A673 (cell line): ENCODE data around the gene SLC22A23. TPM values are rescaled to one million over a fixed set of nuclear protein-coding genes. Genes with fewer than 3 reads are reported as not detected.

Experiments used
- BruUV-seq: library from RNA; stranded (reverse); fragments of 400-500 nt; replicated peaks from 2 replicates; lab custom pipeline; 2021; lab: Mats Ljungman, UMichigan
- CTCF ChIA-PET: fragments of 300-600 bp; sonication (Branson Sonifier 250); formaldehyde crosslinking; loops from one replicate; lab custom pipeline; 2022; ENCODE audit warnings: antibody characterized with exemption; lab: Charles Lee
- POLR2A ChIA-PET: fragments of 300-600 bp; sonication (Branson Sonifier 250); formaldehyde crosslinking; loops from one replicate; lab custom pipeline; 2022; ENCODE audit warnings: antibody characterized with exemption; ENCODE audit not compliant: low non-redundant PET; lab: Charles Lee
- DNase-seq: peaks from one replicate; pipeline ENCODE4 v3.0.0-alpha.2; 2015; ENCODE audit warnings: low spot score
- H3K27ac ChIP-seq: fragments of 200-600 bp; sonication (generic); 2 replicates; pipeline ENCODE4 v1.5.1; 2016; ENCODE audit warnings: mixed run types, low read depth, mild to moderate bottlenecking, mixed read lengths, antibody characterized with exemption, low read length; ENCODE audit not compliant: poor library complexity, severe bottlenecking
- H3K27me3 ChIP-seq: fragments of 200-600 bp; sonication (generic); replicated peaks from 2 replicates; pipeline ENCODE4 v1.6.1; 2017; ENCODE audit warnings: mixed run types, low read depth, mild to moderate bottlenecking, mixed read lengths, antibody characterized with exemption, low read length; ENCODE audit not compliant: insufficient read depth, poor library complexity
- H3K36me3 ChIP-seq: fragments of 200-600 bp; sonication (generic); 2 replicates; pipeline ENCODE4 v1.6.1; 2016; ENCODE audit warnings: mixed run types, mild to moderate bottlenecking, mixed read lengths, antibody characterized with exemption, low read length; ENCODE audit not compliant: insufficient read depth, poor library complexity, severe bottlenecking
- H3K4me1 ChIP-seq: fragments of 200-600 bp; sonication (generic); 2 replicates; pipeline ENCODE4 v1.6.1; 2017; ENCODE audit warnings: mixed run types, mild to moderate bottlenecking, mixed read lengths, antibody characterized with exemption, low read length; ENCODE audit not compliant: insufficient read depth, poor library complexity, severe bottlenecking
- H3K4me3 ChIP-seq: fragments of 200-600 bp; sonication (generic); 2 replicates; pipeline ENCODE4 v1.5.1; 2016; ENCODE audit warnings: low read depth, mixed run types, mild to moderate bottlenecking, mixed read lengths, low read length; ENCODE audit not compliant: poor library complexity, severe bottlenecking
- H3K9me3 ChIP-seq: fragments of 200-600 bp; sonication (generic); 2 replicates; pipeline ENCODE4 v1.6.1; 2016; ENCODE audit warnings: mixed run types, low read depth, mild to moderate bottlenecking, mixed read lengths, antibody characterized with exemption, low read length; ENCODE audit not compliant: poor library complexity, severe bottlenecking
- EZH2 ChIP-seq: fragments of 200-600 bp; sonication (generic); IDR thresholded peaks from 2 replicates; pipeline ENCODE4 v1.6.1; 2017; ENCODE audit warnings: borderline replicate concordance, low read depth, mild to moderate bottlenecking, mixed read lengths, antibody characterized with exemption, low read length; ENCODE audit not compliant: poor library complexity, severe bottlenecking
- intact Hi-C: fragments of 100-400 bp; cut with micrococcal nuclease; formaldehyde crosslinking; loops from one replicate; pipeline ENCODE4 v1.10.0; 2022; ENCODE audit not compliant: unreplicated experiment
- total RNA-seq: library from RNA; stranded (reverse); gene quantifications from 2 replicates; pipeline ENCODE4 v1.2.3, GENCODE V29; 2021
- TF ChIP-seq, protein P1 (sequence below): fragments of 300-800, 200-600 bp; sonication (generic); conservative IDR thresholded peaks from 2 replicates; pipeline ENCODE4 v1.5.1; 2017; ENCODE audit warnings: low read depth, mild to moderate bottlenecking, antibody characterized with exemption, low read length, moderate library complexity, mixed read lengths

Gene SLC22A23
- total RNA-seq, 1 experiment from 2014 or later, result 6.2 TPM

DNA sequence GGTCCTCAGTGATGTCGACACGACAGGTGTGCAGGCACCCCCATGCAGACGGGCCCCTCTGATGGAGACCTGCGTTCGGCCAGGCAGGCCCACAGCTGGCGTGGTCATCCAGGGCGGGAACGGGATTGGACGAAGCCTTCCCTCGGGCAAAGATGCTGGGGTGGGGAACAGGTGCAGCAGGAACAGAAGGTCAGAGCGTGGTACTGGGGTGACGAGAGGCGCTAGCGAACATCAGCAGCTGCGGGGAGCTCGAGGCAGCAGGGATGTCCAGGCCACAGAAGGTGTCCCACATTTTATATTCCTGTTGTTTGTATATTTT is 96.2 kb downstream of the SLC22A23 start:
- Histone ChIP-seq H3K9me3 (no peaks in the 10 kb centered on the region), H3K4me3 (no peak overlapping the region), H3K4me1 (peaks cover 12% of the 10 kb centered on the region), H3K36me3 (no peaks in the 10 kb centered on the region), H3K27ac (no peak overlapping the region), H3K27me3 (no peaks in the 10 kb centered on the region)
- BruUV-seq, result no TSS peak
- intact Hi-C loops, result no loop called here
- POLR2A ChIA-PET, result no interaction called here
- no peak for DNase-seq
- TF ChIP-seq, protein P1, sequence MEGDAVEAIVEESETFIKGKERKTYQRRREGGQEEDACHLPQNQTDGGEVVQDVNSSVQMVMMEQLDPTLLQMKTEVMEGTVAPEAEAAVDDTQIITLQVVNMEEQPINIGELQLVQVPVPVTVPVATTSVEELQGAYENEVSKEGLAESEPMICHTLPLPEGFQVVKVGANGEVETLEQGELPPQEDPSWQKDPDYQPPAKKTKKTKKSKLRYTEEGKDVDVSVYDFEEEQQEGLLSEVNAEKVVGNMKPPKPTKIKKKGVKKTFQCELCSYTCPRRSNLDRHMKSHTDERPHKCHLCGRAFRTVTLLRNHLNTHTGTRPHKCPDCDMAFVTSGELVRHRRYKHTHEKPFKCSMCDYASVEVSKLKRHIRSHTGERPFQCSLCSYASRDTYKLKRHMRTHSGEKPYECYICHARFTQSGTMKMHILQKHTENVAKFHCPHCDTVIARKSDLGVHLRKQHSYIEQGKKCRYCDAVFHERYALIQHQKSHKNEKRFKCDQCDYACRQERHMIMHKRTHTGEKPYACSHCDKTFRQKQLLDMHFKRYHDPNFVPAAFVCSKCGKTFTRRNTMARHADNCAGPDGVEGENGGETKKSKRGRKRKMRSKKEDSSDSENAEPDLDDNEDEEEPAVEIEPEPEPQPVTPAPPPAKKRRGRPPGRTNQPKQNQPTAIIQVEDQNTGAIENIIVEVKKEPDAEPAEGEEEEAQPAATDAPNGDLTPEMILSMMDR, result no peak
- no peak for TF ChIP-seq EZH2
- CTCF ChIA-PET, result no interaction called here

GRCh38 chr6:3359973-3360726 is 96.7 kb downstream of the SLC22A23 start:
- TF ChIP-seq, protein P1, result no peak
- no peak for TF ChIP-seq EZH2
- no peaks in the 10 kb centered on the region for H3K27me3 ChIP-seq
- no peak for DNase-seq
- H3K4me3 ChIP-seq, result no peak overlapping the region
- POLR2A ChIA-PET, result no interaction called here
- H3K9me3 ChIP-seq, result no peaks in the 10 kb centered on the region
- no peak overlapping the region for H3K27ac ChIP-seq
- H3K36me3 ChIP-seq, result no peaks in the 10 kb centered on the region
- intact Hi-C loops, result no loop called here
- BruUV-seq, result no TSS peak
- H3K4me1 ChIP-seq, result peaks cover 18% of the 10 kb centered on the region
- CTCF ChIA-PET, result no interaction called here

DNA sequence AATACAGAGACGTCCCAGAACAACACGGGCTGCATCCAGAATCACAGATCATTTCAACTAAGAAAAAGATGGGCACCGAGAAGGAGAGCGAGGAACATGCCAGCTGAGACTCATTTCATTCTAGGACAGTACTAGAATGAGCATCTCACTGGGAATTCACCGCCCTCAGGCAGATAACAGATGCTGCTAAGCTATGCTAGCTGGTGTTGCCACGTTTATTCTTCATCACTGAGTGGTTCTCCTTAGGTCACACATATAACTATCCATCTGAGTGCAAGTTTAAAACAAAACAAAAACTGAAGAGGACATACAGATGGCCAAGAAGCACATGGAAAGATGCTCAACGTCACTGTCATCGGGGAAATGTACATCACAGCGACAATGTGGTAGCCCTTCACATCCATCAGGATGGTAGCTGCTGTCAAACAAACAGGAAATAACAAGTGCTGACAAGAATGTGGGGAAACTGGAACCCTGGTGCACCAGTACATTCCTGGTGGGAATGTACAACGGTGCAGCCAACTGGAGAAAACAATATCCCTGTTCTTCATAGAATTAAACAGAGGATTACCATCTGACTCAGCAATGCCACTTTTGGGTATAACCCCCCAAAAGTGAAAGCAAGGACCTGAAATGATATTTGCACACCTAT is 97.6 kb downstream of the SLC22A23 start:
- CTCF ChIA-PET, result no interaction called here
- Histone ChIP-seq H3K36me3 (no peaks in the 10 kb centered on the region), H3K4me1 (peaks cover 25% of the 10 kb centered on the region), H3K9me3 (no peaks in the 10 kb centered on the region), H3K27me3 (no peaks in the 10 kb centered on the region), H3K27ac (no peak overlapping the region), H3K4me3 (no peak overlapping the region)
- intact Hi-C loops, result no loop called here
- no peak for DNase-seq
- TF ChIP-seq EZH2, result no peak
- TF ChIP-seq, protein P1, result no peak
- no TSS peak for BruUV-seq
- POLR2A ChIA-PET, result no interaction called here
